ENCODE measurements around the gene RMND5B. TPM values are rescaled to one million over a fixed set of nuclear protein-coding genes. Genes with fewer than 3 reads are reported as not detected.
"Not testable (repeated sequence)": the region's sequence is repeated elsewhere in the genome, so short reads cannot be mapped to it uniquely, and the experiment has no call there.

The RMND5B gene
- polyA plus RNA-seq (2013, experiment 1 of 2), result 39.8 TPM
- 42.5 TPM for polyA plus RNA-seq (2013, experiment 2 of 2)

GRCh38 chr5:178130576-178131445 lies at the start of gene RMND5B:
RMND5B (plus strand) TSS chr5:178131014; CDS start chr5:178138120, 7,106 bp downstream.
- Histone ChIP-seq H3K4me3 (ENCODE audit: low read length) (peak within 1 kb of the TSS; percentile 80), H3K9ac (ENCODE audit: low read depth, low read length) (peak within 1 kb of the TSS; percentile 94), H3K4me1 (ENCODE audit: insufficient read depth, low read length) (peaks cover 15% of the 10 kb centered on the region), H3K9me3 (ENCODE audit: insufficient read depth, low read depth, low read length) (no peaks in the 10 kb centered on the region), H3K27ac (ENCODE audit: low read depth, low read length) (peak within 1 kb of the TSS; percentile 99), H3K36me3 (ENCODE audit: insufficient read depth, low read length) (peaks cover 20% of the 10 kb centered on the region), H3K27me3 (ENCODE audit: insufficient read depth, low read length) (no peaks in the 10 kb centered on the region)
- under 1% methylated on average over 102 of the region's 102 CpGs for WGBS

- Histone ChIP-seq H3K27ac (ENCODE audit: low read depth, low read length) (no peak overlapping the region), H3K9me3 (ENCODE audit: insufficient read depth, low read depth, low read length) (no peaks in the 10 kb centered on the region), H3K36me3 (ENCODE audit: insufficient read depth, low read length) (no peaks in the 10 kb centered on the region), H3K9ac (ENCODE audit: low read depth, low read length) (no peak overlapping the region), H3K4me1 (ENCODE audit: insufficient read depth, low read length) (peaks cover 8% of the 10 kb centered on the region; the same call in 1 of the 2 replicates), H3K4me3 (ENCODE audit: low read length) (no peak overlapping the region), H3K27me3 (ENCODE audit: insufficient read depth, low read length) (no peaks in the 10 kb centered on the region)
- 77% methylated on average over 12 of the region's 12 CpGs for WGBS
Observed at GRCh38 chr5:178081571-178082243, 49.1 kb upstream of the RMND5B start.

GRCh38 chr5:178083922-178084321 lies 46.9 kb upstream of the RMND5B start:
- Histone ChIP-seq H3K4me1 (ENCODE audit: insufficient read depth, low read length) (peaks cover 8% of the 10 kb centered on the region; the same call in 1 of the 2 replicates), H3K9ac (ENCODE audit: low read depth, low read length) (no peak overlapping the region), H3K27me3 (ENCODE audit: insufficient read depth, low read length) (no peaks in the 10 kb centered on the region), H3K9me3 (ENCODE audit: insufficient read depth, low read depth, low read length) (no peaks in the 10 kb centered on the region), H3K4me3 (ENCODE audit: low read length) (no peak overlapping the region), H3K27ac (ENCODE audit: low read depth, low read length) (no peak overlapping the region), H3K36me3 (ENCODE audit: insufficient read depth, low read length) (no peaks in the 10 kb centered on the region)
- WGBS, result 86% methylated on average over 6 of the region's 6 CpGs

GRCh38 chr5:178085316-178085715 lies 45.5 kb upstream of the RMND5B start:
- H3K27ac ChIP-seq (ENCODE audit: low read depth, low read length), result no peak overlapping the region
- no peaks in the 10 kb centered on the region for H3K27me3 ChIP-seq (ENCODE audit: insufficient read depth, low read length)
- no peak overlapping the region for H3K9ac ChIP-seq (ENCODE audit: low read depth, low read length)
- H3K4me3 ChIP-seq (ENCODE audit: low read length), result no peak overlapping the region
- 95% methylated on average over 3 of the region's 6 CpGs for WGBS
- no peaks in the 10 kb centered on the region for H3K9me3 ChIP-seq (ENCODE audit: insufficient read depth, low read depth, low read length)
- H3K4me1 ChIP-seq (ENCODE audit: insufficient read depth, low read length), result peaks cover 8% of the 10 kb centered on the region; the same call in 1 of the 2 replicates
- H3K36me3 ChIP-seq (ENCODE audit: insufficient read depth, low read length), result no peaks in the 10 kb centered on the region

- no peaks in the 10 kb centered on the region for H3K27me3 ChIP-seq (ENCODE audit: insufficient read depth, low read length)
- no peak overlapping the region for H3K9ac ChIP-seq (ENCODE audit: low read depth, low read length)
- no peak overlapping the region for H3K27ac ChIP-seq (ENCODE audit: low read depth, low read length)
- no peak overlapping the region for H3K4me3 ChIP-seq (ENCODE audit: low read length)
- H3K4me1 ChIP-seq (ENCODE audit: insufficient read depth, low read length), result peaks cover 8% of the 10 kb centered on the region; the same call in 1 of the 2 replicates
- H3K9me3 ChIP-seq (ENCODE audit: insufficient read depth, low read depth, low read length), result no peaks in the 10 kb centered on the region
- no peaks in the 10 kb centered on the region for H3K36me3 ChIP-seq (ENCODE audit: insufficient read depth, low read length)
- WGBS, result 89% methylated on average over 25 of the region's 25 CpGs
Observed at GRCh38 chr5:178086266-178086665, 44.5 kb upstream of the RMND5B start.

GRCh38 chr5:178087199-178087598 lies 43.6 kb upstream of the RMND5B start:
- not testable (repeated sequence) for H3K9ac ChIP-seq (ENCODE audit: low read depth, low read length); H3K9me3 ChIP-seq (ENCODE audit: insufficient read depth, low read depth, low read length); H3K4me1 ChIP-seq (ENCODE audit: insufficient read depth, low read length); H3K27me3 ChIP-seq (ENCODE audit: insufficient read depth, low read length); H3K36me3 ChIP-seq (ENCODE audit: insufficient read depth, low read length); H3K27ac ChIP-seq (ENCODE audit: low read depth, low read length); H3K4me3 ChIP-seq (ENCODE audit: low read length)
- WGBS, result 95% methylated on average over 5 of the region's 5 CpGs

GRCh38 chr5:178090856-178091255 lies 40.0 kb upstream of the RMND5B start:
- WGBS, result 91% methylated on average over 6 of the region's 6 CpGs
- H3K36me3 ChIP-seq (ENCODE audit: insufficient read depth, low read length), result no peaks in the 10 kb centered on the region
- H3K9me3 ChIP-seq (ENCODE audit: insufficient read depth, low read depth, low read length), result peaks cover 4% of the 10 kb centered on the region; the same call in 1 of the 2 replicates
- no peaks in the 10 kb centered on the region for H3K4me1 ChIP-seq (ENCODE audit: insufficient read depth, low read length)
- H3K27ac ChIP-seq (ENCODE audit: low read depth, low read length), result no peak overlapping the region
- no peaks in the 10 kb centered on the region for H3K27me3 ChIP-seq (ENCODE audit: insufficient read depth, low read length)
- no peak overlapping the region for H3K4me3 ChIP-seq (ENCODE audit: low read length)
- H3K9ac ChIP-seq (ENCODE audit: low read depth, low read length), result no peak overlapping the region

- Histone ChIP-seq H3K9me3 (ENCODE audit: insufficient read depth, low read depth, low read length) (peaks cover 4% of the 10 kb centered on the region; the same call in 1 of the 2 replicates), H3K27me3 (ENCODE audit: insufficient read depth, low read length) (no peaks in the 10 kb centered on the region), H3K4me3 (ENCODE audit: low read length) (no peak overlapping the region), H3K27ac (ENCODE audit: low read depth, low read length) (no peak overlapping the region), H3K9ac (ENCODE audit: low read depth, low read length) (no peak overlapping the region), H3K4me1 (ENCODE audit: insufficient read depth, low read length) (no peaks in the 10 kb centered on the region), H3K36me3 (ENCODE audit: insufficient read depth, low read length) (no peaks in the 10 kb centered on the region)
- WGBS, result 100% methylated on average over 1 of the region's 2 CpGs
Observed at GRCh38 chr5:178093134-178093533, 37.7 kb upstream of the RMND5B start.

- no peak overlapping the region for H3K4me3 ChIP-seq (ENCODE audit: low read length)
- H3K9me3 ChIP-seq (ENCODE audit: insufficient read depth, low read depth, low read length), result peaks cover 4% of the 10 kb centered on the region; the same call in 1 of the 2 replicates
- H3K9ac ChIP-seq (ENCODE audit: low read depth, low read length), result no peak overlapping the region
- H3K36me3 ChIP-seq (ENCODE audit: insufficient read depth, low read length), result no peaks in the 10 kb centered on the region
- no peaks in the 10 kb centered on the region for H3K27me3 ChIP-seq (ENCODE audit: insufficient read depth, low read length)
- H3K4me1 ChIP-seq (ENCODE audit: insufficient read depth, low read length), result no peaks in the 10 kb centered on the region
- WGBS, result 92% methylated on average over 9 of the region's 9 CpGs
- no peak overlapping the region for H3K27ac ChIP-seq (ENCODE audit: low read depth, low read length)
Observed at GRCh38 chr5:178094345-178094744, 36.5 kb upstream of the RMND5B start.

GRCh38 chr5:178098685-178099084 lies 32.1 kb upstream of the RMND5B start:
- H3K27me3 ChIP-seq (ENCODE audit: insufficient read depth, low read length), result no peaks in the 10 kb centered on the region
- no peaks in the 10 kb centered on the region for H3K36me3 ChIP-seq (ENCODE audit: insufficient read depth, low read length)
- H3K9ac ChIP-seq (ENCODE audit: low read depth, low read length), result no peak overlapping the region
- no peak overlapping the region for H3K4me3 ChIP-seq (ENCODE audit: low read length)
- H3K27ac ChIP-seq (ENCODE audit: low read depth, low read length), result no peak overlapping the region
- no peaks in the 10 kb centered on the region for H3K9me3 ChIP-seq (ENCODE audit: insufficient read depth, low read depth, low read length)
- no peaks in the 10 kb centered on the region for H3K4me1 ChIP-seq (ENCODE audit: insufficient read depth, low read length)
- WGBS, result 97% methylated on average over 2 of the region's 7 CpGs

- Histone ChIP-seq H3K27me3 (ENCODE audit: insufficient read depth, low read length) (no peaks in the 10 kb centered on the region), H3K27ac (ENCODE audit: low read depth, low read length) (no peak overlapping the region), H3K9me3 (ENCODE audit: insufficient read depth, low read depth, low read length) (no peaks in the 10 kb centered on the region), H3K4me1 (ENCODE audit: insufficient read depth, low read length) (peaks cover 5% of the 10 kb centered on the region; the same call in 1 of the 2 replicates), H3K4me3 (ENCODE audit: low read length) (no peak overlapping the region), H3K9ac (ENCODE audit: low read depth, low read length) (no peak overlapping the region), H3K36me3 (ENCODE audit: insufficient read depth, low read length) (no peaks in the 10 kb centered on the region)
- WGBS, result 91% methylated on average over 12 of the region's 12 CpGs
Observed at GRCh38 chr5:178103612-178104011, 27.2 kb upstream of the RMND5B start.

Data from HUES64 (cell line).